HCT116 (cell line): Measurements from ENCODE around the gene TANC1. TPM values are rescaled to one million over a fixed set of nuclear protein-coding genes. Genes with fewer than 3 reads are reported as not detected.

ENCODE experiments used
- ATAC-seq: fragments of 200-7000 bp; cut with Tn5 transposase; 2 replicates; pipeline ENCODE4 v1.9.1; 2020; ENCODE audit warnings: mild to moderate bottlenecking, moderate library complexity
- BruUV-seq: library from RNA; stranded (reverse); fragments of 400-500 nt; replicated peaks from 2 replicates; lab custom pipeline; 2021; lab: Mats Ljungman, UMichigan
- CTCF ChIA-PET: fragments of 300-600 bp; sonication (Branson Sonifier 250); formaldehyde crosslinking; loops from one replicate; lab custom pipeline; 2021; ENCODE audit warnings: antibody characterized with exemption; lab: Charles Lee
- POLR2A ChIA-PET: fragments of 300-600, 350-600 bp; sonication (Branson Sonifier 250); formaldehyde crosslinking; loops from one replicate; lab custom pipeline; 2021; ENCODE audit warnings: antibody characterized with exemption; lab: Charles Lee
- RAD21 ChIA-PET, 2 experiments: fragments of 300-600 bp; sonication (Branson Sonifier 250); formaldehyde crosslinking; loops; one replicate each; lab custom pipeline; 2023; ENCODE audit warnings: low total read pairs in 2 of 2; ENCODE audit not compliant: uncharacterized antibody in 2 of 2, unreplicated experiment in 2 of 2, low non-redundant PET in 1 of 2; lab: Charles Lee
- DNase-seq: peaks from one replicate; pipeline ENCODE4 v3.0.0-alpha.2; 2010; ENCODE audit warnings: low read depth, low spot score
- H2AFZ ChIP-seq: fragments of 200-600 bp; shearing (Covaris generic), sonication (generic); 2 replicates; pipeline ENCODE4 v1.6.1; 2017; ENCODE audit warnings: low read depth, mixed run types, mixed read lengths, antibody characterized with exemption, low read length; ENCODE audit not compliant: poor library complexity, severe bottlenecking
- H3K27ac ChIP-seq: 2 replicates; pipeline ENCODE4 v1.5.1; 2012; ENCODE audit warnings: low read depth, low read length
- H3K27me3 ChIP-seq: fragments of 200-600 bp; sonication (generic); 2 replicates; pipeline ENCODE4 v1.6.1; 2016; ENCODE audit warnings: mixed run types, low read length, mixed read lengths; ENCODE audit not compliant: insufficient read depth
- H3K36me3 ChIP-seq, 2 experiments: fragments of 200-500 bp in 1 of 2; fragments of 200-600 bp in 1 of 2; sonication (Bioruptor generic) in 1 of 2; sonication (generic) in 1 of 2; 2 replicates each; pipeline versions ENCODE4 v1.5.1 to v1.6.1; 2014 to 2016; ENCODE audit warnings: low read length in 2 of 2, inconsistent platforms in 1 of 2, mixed read lengths in 1 of 2, mixed run types in 1 of 2; ENCODE audit not compliant: insufficient read depth in 2 of 2, control insufficient read depth in 1 of 2
- H3K4me1 ChIP-seq, 2 experiments: fragments of 200-600 bp in 1 of 2; sonication (generic) in 1 of 2; 2 replicates each; pipeline versions ENCODE4 v1.5.1 to v1.6.1; 2012 to 2017; ENCODE audit warnings: low read length in 2 of 2, inconsistent platforms in 1 of 2, mild to moderate bottlenecking in 1 of 2, mixed read lengths in 1 of 2, mixed run types in 1 of 2, moderate library complexity in 1 of 2; ENCODE audit not compliant: insufficient read depth in 2 of 2, control insufficient read depth in 1 of 2
- H3K4me2 ChIP-seq: fragments of 200-600 bp; sonication (generic); 2 replicates; pipeline ENCODE4 v1.6.1; 2017; ENCODE audit warnings: mixed run types, low read length, mixed read lengths
- H3K4me3 ChIP-seq, 2 experiments: fragments of 200-600 bp in 1 of 2; sonication (generic) in 1 of 2; replicated peaks in 1 of 2; 2 replicates each; pipeline ENCODE4 v1.5.1; 2011 to 2016; ENCODE audit warnings: low read length in 2 of 2, control low read depth in 1 of 2, low read depth in 1 of 2, mild to moderate bottlenecking in 1 of 2, mixed read lengths in 1 of 2, mixed run types in 1 of 2
- H3K79me2 ChIP-seq: fragments of 200-600 bp; sonication (generic); 2 replicates; pipeline ENCODE4 v1.6.1; 2017; ENCODE audit warnings: mild to moderate bottlenecking, mixed run types, low read length, moderate library complexity, mixed read lengths; ENCODE audit not compliant: insufficient read depth
- H3K9ac ChIP-seq: fragments of 200-600 bp; sonication (generic); 2 replicates; pipeline ENCODE4 v1.6.1; 2016; ENCODE audit warnings: low read length, mixed read lengths
- H3K9me2 ChIP-seq: fragments of 200-600 bp; sonication (generic), shearing (Covaris generic); 2 replicates; pipeline ENCODE4 v1.6.1; 2017; ENCODE audit warnings: mixed run types, mild to moderate bottlenecking, moderate library complexity; ENCODE audit not compliant: insufficient read depth
- H3K9me3 ChIP-seq, 2 experiments: fragments of 200-500 bp in 1 of 2; fragments of 200-600 bp in 1 of 2; sonication (Bioruptor generic) in 1 of 2; sonication (generic) in 1 of 2; 2 replicates each; pipeline ENCODE4 v1.6.1; 2014 to 2017; ENCODE audit warnings: low read length in 2 of 2, mixed read lengths in 2 of 2, inconsistent platforms in 1 of 2, low read depth in 1 of 2, mild to moderate bottlenecking in 1 of 2, mixed run types in 1 of 2, moderate library complexity in 1 of 2; ENCODE audit not compliant: control insufficient read depth in 1 of 2, insufficient read depth in 1 of 2
- H4K20me1 ChIP-seq: fragments of 200-600 bp; sonication (generic), shearing (Covaris generic); 2 replicates; pipeline ENCODE4 v1.6.1; 2017; ENCODE audit warnings: mixed run types, mild to moderate bottlenecking, moderate library complexity; ENCODE audit not compliant: insufficient read depth
- CEBPB ChIP-seq: IDR thresholded peaks from 2 replicates; pipeline ENCODE4 v1.6.1; 2012; ENCODE audit warnings: low read depth
- EZH2 ChIP-seq: fragments of 200-600 bp; sonication (generic); IDR thresholded peaks from 2 replicates; pipeline ENCODE4 v1.6.1; 2017; ENCODE audit warnings: antibody characterized with exemption, mixed run types
- FOSL1 ChIP-seq: IDR thresholded peaks from 2 replicates; pipeline ENCODE4 v1.6.1; 2012; ENCODE audit warnings: low read depth
- SIN3A ChIP-seq: IDR thresholded peaks from 2 replicates; pipeline ENCODE4 v1.6.1; 2012; ENCODE audit warnings: low read depth
- SRF ChIP-seq: IDR thresholded peaks from 2 replicates; pipeline ENCODE4 v1.6.1; 2012; ENCODE audit warnings: low read depth
- TCF7L2 ChIP-seq: IDR thresholded peaks from 2 replicates; pipeline ENCODE4 v1.7.0; 2011; ENCODE audit warnings: borderline replicate concordance, inconsistent platforms; ENCODE audit not compliant: insufficient read depth, insufficient read length; ENCODE audit errors: extremely low read depth
- YY1 ChIP-seq: IDR thresholded peaks from 2 replicates; pipeline ENCODE4 v1.6.1; 2011; ENCODE audit warnings: low read length, low read depth, moderate library complexity, mild to moderate bottlenecking; ENCODE audit not compliant: insufficient replicate concordance; ENCODE audit errors: extremely low read depth
- ZFX ChIP-seq: fragments of 450-650 bp; IDR thresholded peaks from 2 replicates; pipeline ENCODE4 v1.6.1; 2017
- intact Hi-C: fragments of 100-400 bp; cut with micrococcal nuclease; formaldehyde crosslinking; loops from 2 replicates; pipeline ENCODE4 v1.10.0; 2022
- total RNA-seq: library from RNA; stranded (reverse); gene quantifications from one replicate; pipeline ENCODE4 v1.2.1, GENCODE V29; 2021; ENCODE audit not compliant: unreplicated experiment
- TF ChIP-seq, protein P1 (sequence below): IDR thresholded peaks from 2 replicates; pipeline ENCODE4 v1.6.1; 2012
- TF ChIP-seq, protein P2 (sequence below): IDR thresholded peaks from 2 replicates; pipeline ENCODE4 v1.6.1; 2012; ENCODE audit warnings: low read depth
- TF ChIP-seq, protein P3 (sequence below): IDR thresholded peaks from 2 replicates; pipeline ENCODE4 v1.6.1; 2011; ENCODE audit warnings: mild to moderate bottlenecking, low read length, moderate library complexity; ENCODE audit not compliant: insufficient replicate concordance; ENCODE audit errors: extremely low read depth

TANC1 gene
- total RNA-seq, 1 experiment from 2014 or later: 15.1 TPM

DNA sequence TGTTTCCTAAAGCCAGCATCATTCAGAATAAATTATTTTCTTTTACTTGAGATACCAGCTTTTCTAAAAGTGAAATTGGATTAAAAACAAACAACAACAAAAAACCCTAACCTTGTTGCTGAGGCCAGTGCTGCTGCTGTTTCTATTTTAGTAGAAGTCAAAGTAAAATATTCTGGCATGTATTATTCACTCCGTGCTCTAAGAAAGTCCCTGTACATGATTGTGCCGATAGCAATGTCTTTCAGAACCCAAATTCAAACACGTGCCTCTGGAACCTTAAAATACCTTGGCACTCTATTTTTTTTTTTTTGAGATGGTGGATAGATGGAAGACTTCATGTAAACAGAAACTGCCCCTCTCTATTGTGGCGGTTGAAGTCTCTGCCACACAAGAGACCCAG is 43.7 kb downstream of the TANC1 start (continued):
- TF ChIP-seq, protein P1, sequence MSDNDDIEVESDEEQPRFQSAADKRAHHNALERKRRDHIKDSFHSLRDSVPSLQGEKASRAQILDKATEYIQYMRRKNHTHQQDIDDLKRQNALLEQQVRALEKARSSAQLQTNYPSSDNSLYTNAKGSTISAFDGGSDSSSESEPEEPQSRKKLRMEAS: no peak
- TF ChIP-seq SRF (no peak), EZH2 (no peak), FOSL1 (no peak), YY1 (no peak), CEBPB (no peak), SIN3A (no peak)

DNA sequence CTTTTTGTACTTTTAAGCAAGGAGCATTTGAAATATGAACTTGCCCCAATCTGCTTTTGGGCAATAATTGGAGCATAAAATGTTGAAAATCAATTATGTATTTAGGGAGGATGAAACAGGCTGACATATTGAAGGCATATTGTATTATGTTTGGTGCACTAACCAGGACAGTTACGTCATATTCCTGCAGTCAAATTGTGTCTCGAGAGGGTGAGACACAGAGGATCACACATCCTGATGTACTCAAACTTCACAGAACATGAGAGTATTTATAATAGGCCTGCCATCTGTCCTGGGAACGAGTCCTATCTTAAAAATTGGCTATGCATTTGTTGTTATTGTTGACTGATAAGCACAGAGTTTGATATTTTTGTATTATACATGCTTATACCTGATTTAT is 44.7 kb downstream of the TANC1 start:
- Histone ChIP-seq H3K4me1 (no peaks in the 10 kb centered on the region), H2AFZ (no peak overlapping the region), H3K79me2 (no peaks in the 10 kb centered on the region), H3K9me3 (peaks cover 4 to 11% of the 10 kb centered on the region in 2 experiments; a peak in 2 of 4 replicates), H3K36me3 (0 out of 4 replicates have a peak, but pooled peaks cover 0 to 5% of the 10 kb centered on the region in 2 experiments), H3K4me3 (no peak overlapping the region), H4K20me1 (no peaks in the 10 kb centered on the region), H3K9ac (no peak overlapping the region), H3K27ac (no peak overlapping the region), H3K4me2 (no peak overlapping the region), H3K27me3 (no peaks in the 10 kb centered on the region), H3K9me2 (no peaks in the 10 kb centered on the region)
- TF ChIP-seq TCF7L2 (no peak), EZH2 (no peak), ZFX (no peak), SRF (no peak)
- TF ChIP-seq, protein P2, sequence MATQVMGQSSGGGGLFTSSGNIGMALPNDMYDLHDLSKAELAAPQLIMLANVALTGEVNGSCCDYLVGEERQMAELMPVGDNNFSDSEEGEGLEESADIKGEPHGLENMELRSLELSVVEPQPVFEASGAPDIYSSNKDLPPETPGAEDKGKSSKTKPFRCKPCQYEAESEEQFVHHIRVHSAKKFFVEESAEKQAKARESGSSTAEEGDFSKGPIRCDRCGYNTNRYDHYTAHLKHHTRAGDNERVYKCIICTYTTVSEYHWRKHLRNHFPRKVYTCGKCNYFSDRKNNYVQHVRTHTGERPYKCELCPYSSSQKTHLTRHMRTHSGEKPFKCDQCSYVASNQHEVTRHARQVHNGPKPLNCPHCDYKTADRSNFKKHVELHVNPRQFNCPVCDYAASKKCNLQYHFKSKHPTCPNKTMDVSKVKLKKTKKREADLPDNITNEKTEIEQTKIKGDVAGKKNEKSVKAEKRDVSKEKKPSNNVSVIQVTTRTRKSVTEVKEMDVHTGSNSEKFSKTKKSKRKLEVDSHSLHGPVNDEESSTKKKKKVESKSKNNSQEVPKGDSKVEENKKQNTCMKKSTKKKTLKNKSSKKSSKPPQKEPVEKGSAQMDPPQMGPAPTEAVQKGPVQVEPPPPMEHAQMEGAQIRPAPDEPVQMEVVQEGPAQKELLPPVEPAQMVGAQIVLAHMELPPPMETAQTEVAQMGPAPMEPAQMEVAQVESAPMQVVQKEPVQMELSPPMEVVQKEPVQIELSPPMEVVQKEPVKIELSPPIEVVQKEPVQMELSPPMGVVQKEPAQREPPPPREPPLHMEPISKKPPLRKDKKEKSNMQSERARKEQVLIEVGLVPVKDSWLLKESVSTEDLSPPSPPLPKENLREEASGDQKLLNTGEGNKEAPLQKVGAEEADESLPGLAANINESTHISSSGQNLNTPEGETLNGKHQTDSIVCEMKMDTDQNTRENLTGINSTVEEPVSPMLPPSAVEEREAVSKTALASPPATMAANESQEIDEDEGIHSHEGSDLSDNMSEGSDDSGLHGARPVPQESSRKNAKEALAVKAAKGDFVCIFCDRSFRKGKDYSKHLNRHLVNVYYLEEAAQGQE: no peak
- TF ChIP-seq, protein P3, sequence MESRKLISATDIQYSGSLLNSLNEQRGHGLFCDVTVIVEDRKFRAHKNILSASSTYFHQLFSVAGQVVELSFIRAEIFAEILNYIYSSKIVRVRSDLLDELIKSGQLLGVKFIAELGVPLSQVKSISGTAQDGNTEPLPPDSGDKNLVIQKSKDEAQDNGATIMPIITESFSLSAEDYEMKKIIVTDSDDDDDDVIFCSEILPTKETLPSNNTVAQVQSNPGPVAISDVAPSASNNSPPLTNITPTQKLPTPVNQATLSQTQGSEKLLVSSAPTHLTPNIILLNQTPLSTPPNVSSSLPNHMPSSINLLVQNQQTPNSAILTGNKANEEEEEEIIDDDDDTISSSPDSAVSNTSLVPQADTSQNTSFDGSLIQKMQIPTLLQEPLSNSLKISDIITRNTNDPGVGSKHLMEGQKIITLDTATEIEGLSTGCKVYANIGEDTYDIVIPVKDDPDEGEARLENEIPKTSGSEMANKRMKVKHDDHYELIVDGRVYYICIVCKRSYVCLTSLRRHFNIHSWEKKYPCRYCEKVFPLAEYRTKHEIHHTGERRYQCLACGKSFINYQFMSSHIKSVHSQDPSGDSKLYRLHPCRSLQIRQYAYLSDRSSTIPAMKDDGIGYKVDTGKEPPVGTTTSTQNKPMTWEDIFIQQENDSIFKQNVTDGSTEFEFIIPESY: no peak
- POLR2A ChIA-PET: no interaction called here
- ATAC-seq: no peak
- intact Hi-C loops: no loop called here
- DNase-seq: no peak
- BruUV-seq: no TSS peak
- RAD21 ChIA-PET: no interaction called here
- CTCF ChIA-PET: no interaction called here
